ENCODE results near the gene ARID1B.

The ARID1B gene

GRCh38 chr6:156840136-156840535 lies 63.0 kb downstream of the ARID1B start:
- TF ChIP-seq BCL11B (tag by site-specific recombination; IDR thresholded peaks at IDR 0.05; ENCODE audit: low read depth): no peak
- no peak for TF ChIP-seq ZBTB17 (tag by site-specific recombination; IDR thresholded peaks at IDR 0.05)
- TF ChIP-seq ZNF560 (tag by site-specific recombination; IDR thresholded peaks at IDR 0.05; ENCODE audit: borderline replicate concordance): no peak
- no peak for TF ChIP-seq ZNF174 (tag by site-specific recombination; IDR thresholded peaks at IDR 0.05)
- TF ChIP-seq ZNF214 (tag by site-specific recombination; IDR thresholded peaks at IDR 0.05; ENCODE audit: borderline replicate concordance): no peak
- TF ChIP-seq ZNF48 (tag by site-specific recombination; IDR thresholded peaks at IDR 0.05): no peak
- no peak for TF ChIP-seq ZBTB8A (tag by site-specific recombination; IDR thresholded peaks at IDR 0.05)
- no peak for TF ChIP-seq TRIM28 (IDR thresholded peaks at IDR 0.05; ENCODE audit: borderline replicate concordance, low read length)
- no peak for TF ChIP-seq ZNF37A (tag by site-specific recombination; IDR thresholded peaks at IDR 0.05)
- no peak for TF ChIP-seq YY1 (tag by site-specific recombination; IDR thresholded peaks at IDR 0.05)
- no peak for TF ChIP-seq ZNF335 (tag by site-specific recombination; conservative IDR thresholded peaks at IDR 0.05)
- TF ChIP-seq ZNF121 (tag by site-specific recombination; IDR thresholded peaks at IDR 0.05): no peak
- no peak for TF ChIP-seq HOXD13 (CRISPR knock-in tag; IDR thresholded peaks at IDR 0.05; ENCODE audit: borderline replicate concordance)
- TF ChIP-seq MZF1 (tag by site-specific recombination; IDR thresholded peaks at IDR 0.05; ENCODE audit: borderline replicate concordance): no peak
- CTCF ChIA-PET: interaction anchor here (0.7 to 1.2 kb wide), 2 partner anchors 13 to 87 kb away, joined by 3 to 4 read pairs; no protein-coding TSS in a partner anchor
- Histone ChIP-seq H3K36me3 (ENCODE audit: control insufficient read depth in 2 of 2, insufficient read depth in 1 of 2, low read length in 2 of 2) (peaks cover 0 to 5% of the 10 kb centered on the region in 2 experiments; a peak in 2 of 3 replicates), H3K27ac (ENCODE audit: extremely low read depth, low read depth, low read length) (no peak overlapping the region), H3K9me3 (ENCODE audit: control insufficient read depth, insufficient read depth, low read depth, low read length) (no peaks in the 10 kb centered on the region), H3K4me3 (ENCODE audit: low read depth, low read length) (no peak overlapping the region), H3K4me1 (ENCODE audit: control insufficient read depth, insufficient read depth, low read length) (peaks cover 13% of the 10 kb centered on the region)
- POLR2A ChIA-PET: interaction anchor here (0.5 kb wide), 1 partner anchor 1638 kb away, joined by 3 read pairs; no protein-coding TSS in a partner anchor

GRCh38 chr6:156840606-156841005 lies 63.4 kb downstream of the ARID1B start:
- ChIA-PET POLR2A (interaction anchor here (0.5 kb wide), 1 partner anchor 1638 kb away, joined by 3 read pairs; no protein-coding TSS in a partner anchor), CTCF (interaction anchor here (0.7 to 1.2 kb wide), 2 partner anchors 13 to 86 kb away, joined by 3 to 4 read pairs; no protein-coding TSS in a partner anchor)
- H3K4me1 ChIP-seq (ENCODE audit: control insufficient read depth, insufficient read depth, low read length): peaks cover 16% of the 10 kb centered on the region
- H3K9me3 ChIP-seq (ENCODE audit: control insufficient read depth, insufficient read depth, low read depth, low read length): no peaks in the 10 kb centered on the region
- no peak overlapping the region for H3K27ac ChIP-seq (ENCODE audit: extremely low read depth, low read depth, low read length)
- H3K4me3 ChIP-seq (ENCODE audit: low read depth, low read length): no peak overlapping the region
- H3K36me3 ChIP-seq (ENCODE audit: control insufficient read depth in 2 of 2, insufficient read depth in 1 of 2, low read length in 2 of 2): peaks cover 0 to 5% of the 10 kb centered on the region in 2 experiments; a peak in 2 of 3 replicates
- no peak for TF ChIP-seq HOXC10 (CRISPR knock-in tag; IDR thresholded peaks at IDR 0.05)
- 0 out of 2 replicates have a peak, but pooled peaks have one; percentile 22 for TF ChIP-seq ZNF600 (tag by site-specific recombination; IDR thresholded peaks at IDR 0.05)

GRCh38 chr6:156841508-156841907 lies 64.3 kb downstream of the ARID1B start:
- no peak overlapping the region for H3K27ac ChIP-seq (ENCODE audit: extremely low read depth, low read depth, low read length)
- peak; percentile 28; the same call in 1 of the 2 replicates for TF ChIP-seq ZNF341 (tag by site-specific recombination; IDR thresholded peaks at IDR 0.05; ENCODE audit: low read depth)
- no peak for TF ChIP-seq HOXC10 (CRISPR knock-in tag; IDR thresholded peaks at IDR 0.05)
- peak; percentile 44; the same call in 1 of the 2 replicates for TF ChIP-seq PRDM6 (tag by site-specific recombination; IDR thresholded peaks at IDR 0.05)
- no peak overlapping the region for H3K4me3 ChIP-seq (ENCODE audit: low read depth, low read length)
- CTCF ChIA-PET: interaction anchor here (0.6 kb wide), 1 partner anchor 61 kb away, joined by 3 read pairs; no protein-coding TSS in a partner anchor
- POLR2A ChIA-PET: no interaction called here
- peaks cover 17% of the 10 kb centered on the region for H3K4me1 ChIP-seq (ENCODE audit: control insufficient read depth, insufficient read depth, low read length)
- no peaks in the 10 kb centered on the region for H3K36me3 ChIP-seq (ENCODE audit: control insufficient read depth in 2 of 2, insufficient read depth in 1 of 2, low read length in 2 of 2)
- H3K9me3 ChIP-seq (ENCODE audit: control insufficient read depth, insufficient read depth, low read depth, low read length): no peaks in the 10 kb centered on the region

Measured in HEK293 (cell line).